Astrocyte (in vitro differentiated cells and primary cell): ENCODE measurements around the gene SPTLC2.

Experiments
- CTCF ChIP-seq: IDR thresholded peaks from 2 replicates; pipeline ENCODE4 v1.5.1; 2011; ENCODE audit warnings: low read depth, mild to moderate bottlenecking, inconsistent platforms, low read length, moderate library complexity; ENCODE audit not compliant: insufficient read depth
- EZH2 ChIP-seq: IDR thresholded peaks from 2 replicates; pipeline ENCODE4 v1.6.1; 2012; ENCODE audit warnings: mild to moderate bottlenecking, low read length, inconsistent platforms; ENCODE audit not compliant: insufficient read depth

GRCh38 chr14:77505031-77505430 lies 111.4 kb downstream of the SPTLC2 start:
- TF ChIP-seq CTCF (no peak), EZH2 (no peak)
